ENCODE data around the gene MTO1. TPM values are rescaled to one million over a fixed set of nuclear protein-coding genes. Genes with fewer than 3 reads are reported as not detected.
"Not testable (repeated sequence)": the region's sequence is repeated elsewhere in the genome, so short reads cannot be mapped to it uniquely, and the experiment has no call there.

MTO1 gene
- total and polyA plus RNA-seq, 8 donors = 8.8 to 14.7 (median 10.6) TPM

DNA sequence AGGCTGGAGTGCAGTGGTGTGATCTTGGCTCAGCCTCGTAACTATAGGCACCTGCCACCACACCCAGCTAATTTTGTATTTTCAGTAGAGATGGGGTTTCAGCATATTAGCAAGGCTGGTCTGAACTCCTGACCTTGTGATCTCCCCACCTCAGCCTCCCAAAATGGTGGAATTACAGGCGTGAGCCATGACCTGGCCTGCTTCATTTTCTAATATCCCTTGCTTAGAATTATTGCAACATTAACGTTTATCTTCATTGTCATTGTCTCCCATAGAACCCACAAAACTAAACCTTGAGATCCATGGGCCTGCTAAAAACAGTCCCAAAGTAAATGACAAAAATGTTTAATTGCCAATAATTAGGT, 53.2 kb downstream of the MTO1 start:
- ATAC-seq (peak in 1 of 4 donors; percentile 5), DNase-seq (peak in 1 of 6 donors; percentile 21), FAIRE-seq (no peak)
- no peak overlapping the region for H3K4me3 ChIP-seq
- no peak overlapping the region for H3K27ac ChIP-seq
- no peaks in the 10 kb centered on the region for H3K27me3 ChIP-seq
- TF ChIP-seq, protein P1, sequence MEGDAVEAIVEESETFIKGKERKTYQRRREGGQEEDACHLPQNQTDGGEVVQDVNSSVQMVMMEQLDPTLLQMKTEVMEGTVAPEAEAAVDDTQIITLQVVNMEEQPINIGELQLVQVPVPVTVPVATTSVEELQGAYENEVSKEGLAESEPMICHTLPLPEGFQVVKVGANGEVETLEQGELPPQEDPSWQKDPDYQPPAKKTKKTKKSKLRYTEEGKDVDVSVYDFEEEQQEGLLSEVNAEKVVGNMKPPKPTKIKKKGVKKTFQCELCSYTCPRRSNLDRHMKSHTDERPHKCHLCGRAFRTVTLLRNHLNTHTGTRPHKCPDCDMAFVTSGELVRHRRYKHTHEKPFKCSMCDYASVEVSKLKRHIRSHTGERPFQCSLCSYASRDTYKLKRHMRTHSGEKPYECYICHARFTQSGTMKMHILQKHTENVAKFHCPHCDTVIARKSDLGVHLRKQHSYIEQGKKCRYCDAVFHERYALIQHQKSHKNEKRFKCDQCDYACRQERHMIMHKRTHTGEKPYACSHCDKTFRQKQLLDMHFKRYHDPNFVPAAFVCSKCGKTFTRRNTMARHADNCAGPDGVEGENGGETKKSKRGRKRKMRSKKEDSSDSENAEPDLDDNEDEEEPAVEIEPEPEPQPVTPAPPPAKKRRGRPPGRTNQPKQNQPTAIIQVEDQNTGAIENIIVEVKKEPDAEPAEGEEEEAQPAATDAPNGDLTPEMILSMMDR (IDR thresholded peaks at IDR 0.05) = no peak
- 50 to 53% methylated on average over 3 of the region's 3 CpGs for WGBS, 2 donors
- peaks cover 5 to 37% (median 11%) of the 10 kb centered on the region in 3 donors for H3K36me3 ChIP-seq
- no peaks in the 10 kb centered on the region for H3K9me3 ChIP-seq
- intact Hi-C loops (cut with DNase I) = loop anchor here in 1 of 3 donors (5.0 kb wide), 1 partner anchor 98 kb away; no protein-coding TSS in a partner anchor
- peaks cover 9 to 18% (median 15%) of the 10 kb centered on the region in 3 donors for H3K4me1 ChIP-seq

DNA sequence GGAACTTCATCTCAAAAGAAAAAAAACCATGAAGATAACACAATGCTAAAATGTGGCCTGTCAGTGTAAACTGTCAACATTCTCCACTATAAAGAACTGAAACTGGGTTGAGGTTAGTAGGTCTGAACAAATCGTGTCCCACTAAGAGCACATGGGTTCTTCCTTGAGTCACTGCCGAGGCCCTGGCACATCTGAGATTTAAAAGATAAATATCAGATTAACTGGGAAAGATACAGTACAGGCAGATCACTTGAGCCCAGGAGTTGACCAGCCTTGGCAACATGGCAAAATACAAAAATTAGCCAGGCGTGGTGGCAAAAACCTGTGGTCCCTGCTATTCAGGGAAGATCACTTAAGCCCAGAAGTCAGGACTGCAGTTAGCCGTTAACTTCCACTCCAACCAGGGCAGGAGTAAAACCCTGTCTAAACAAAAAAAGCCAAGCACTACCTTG, 53.7 kb downstream of the MTO1 start:
- H3K27me3 ChIP-seq = no peaks in the 10 kb centered on the region
- TF ChIP-seq, protein P1 (IDR thresholded peaks at IDR 0.05) = no peak
- H3K4me3 ChIP-seq = no peak overlapping the region
- DNase-seq = peak in 1 of 6 donors; percentile 22
- H3K36me3 ChIP-seq = peaks cover 5 to 37% (median 11%) of the 10 kb centered on the region in 3 donors
- WGBS, 2 donors = 33 to 39% methylated on average over 4 of the region's 4 CpGs
- FAIRE-seq = no peak
- H3K9me3 ChIP-seq = no peaks in the 10 kb centered on the region
- H3K4me1 ChIP-seq = peaks cover 9 to 18% (median 15%) of the 10 kb centered on the region in 3 donors
- intact Hi-C loops (cut with DNase I) = loop anchor here in 1 of 3 donors (5.0 kb wide), 1 partner anchor 97 kb away; no protein-coding TSS in a partner anchor
- H3K27ac ChIP-seq = peak overlapping the region in 1 of 4 donors; percentile 30
- ATAC-seq = peak in 1 of 4 donors; percentile 0

DNA sequence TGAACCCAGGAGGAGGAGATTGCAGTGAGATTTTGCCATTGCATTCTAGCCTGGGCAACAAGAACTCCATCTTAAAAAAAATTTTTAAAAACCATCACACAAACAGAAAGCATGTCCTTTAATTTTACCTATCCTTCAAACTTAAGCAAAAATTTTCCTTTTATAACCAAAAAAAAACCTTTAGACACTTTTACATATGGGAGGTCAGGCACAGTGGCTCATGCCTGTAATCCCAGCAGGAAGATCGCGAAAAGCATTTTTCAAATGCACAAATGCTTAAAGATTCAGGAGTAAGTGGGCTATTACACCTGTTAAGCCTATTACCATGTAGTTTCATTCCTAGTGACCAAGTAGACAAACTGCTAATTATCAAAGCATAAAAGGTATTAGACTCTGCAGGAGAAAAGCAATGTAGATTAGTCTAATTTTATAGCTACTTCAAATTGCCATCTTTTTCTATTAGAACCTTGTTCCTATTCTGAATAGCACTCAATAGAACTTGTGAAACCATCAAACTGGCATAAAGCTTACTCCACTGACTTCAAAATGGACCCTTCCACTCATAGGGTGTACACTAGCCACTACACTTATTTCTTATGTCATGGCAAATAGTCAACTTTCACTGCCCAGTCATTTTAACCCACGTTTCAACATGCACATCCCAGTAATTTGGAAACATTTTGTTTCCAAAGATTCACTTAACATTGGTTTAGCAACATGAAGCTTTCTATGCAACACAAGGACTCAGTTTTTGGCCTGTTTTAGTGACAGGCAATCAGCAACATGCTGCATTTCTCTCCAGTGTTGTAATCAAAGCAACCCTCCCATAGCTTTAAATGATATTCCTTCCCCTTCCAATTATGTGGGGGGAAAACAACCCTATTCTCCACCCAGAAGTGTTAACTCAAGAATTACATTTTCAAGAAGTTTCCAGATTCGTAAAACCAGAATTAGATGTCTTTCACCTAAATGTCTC, 55.3 kb downstream of the MTO1 start:
- intact Hi-C loops (cut with DNase I) = loop anchor here in 1 of 3 donors (5.0 kb wide), 1 partner anchor 95 kb away; no protein-coding TSS in a partner anchor
- no peak for DNase-seq
- WGBS, 2 donors = 45 to 48% methylated on average over 4 of the region's 4 CpGs
- no peak for FAIRE-seq
- TF ChIP-seq, protein P1 (IDR thresholded peaks at IDR 0.05) = no peak
- peaks cover 5 to 37% (median 11%) of the 10 kb centered on the region in 3 donors for H3K36me3 ChIP-seq
- peak overlapping the region in 2 of 4 donors; percentile 30 to 45 for H3K27ac ChIP-seq
- peaks cover 9 to 18% (median 15%) of the 10 kb centered on the region in 3 donors for H3K4me1 ChIP-seq
- peak overlapping the region in 2 of 4 donors; percentile 2 to 7 for H3K4me3 ChIP-seq
- no peaks in the 10 kb centered on the region for H3K27me3 ChIP-seq
- no peak for ATAC-seq
- H3K9me3 ChIP-seq = no peaks in the 10 kb centered on the region

DNA sequence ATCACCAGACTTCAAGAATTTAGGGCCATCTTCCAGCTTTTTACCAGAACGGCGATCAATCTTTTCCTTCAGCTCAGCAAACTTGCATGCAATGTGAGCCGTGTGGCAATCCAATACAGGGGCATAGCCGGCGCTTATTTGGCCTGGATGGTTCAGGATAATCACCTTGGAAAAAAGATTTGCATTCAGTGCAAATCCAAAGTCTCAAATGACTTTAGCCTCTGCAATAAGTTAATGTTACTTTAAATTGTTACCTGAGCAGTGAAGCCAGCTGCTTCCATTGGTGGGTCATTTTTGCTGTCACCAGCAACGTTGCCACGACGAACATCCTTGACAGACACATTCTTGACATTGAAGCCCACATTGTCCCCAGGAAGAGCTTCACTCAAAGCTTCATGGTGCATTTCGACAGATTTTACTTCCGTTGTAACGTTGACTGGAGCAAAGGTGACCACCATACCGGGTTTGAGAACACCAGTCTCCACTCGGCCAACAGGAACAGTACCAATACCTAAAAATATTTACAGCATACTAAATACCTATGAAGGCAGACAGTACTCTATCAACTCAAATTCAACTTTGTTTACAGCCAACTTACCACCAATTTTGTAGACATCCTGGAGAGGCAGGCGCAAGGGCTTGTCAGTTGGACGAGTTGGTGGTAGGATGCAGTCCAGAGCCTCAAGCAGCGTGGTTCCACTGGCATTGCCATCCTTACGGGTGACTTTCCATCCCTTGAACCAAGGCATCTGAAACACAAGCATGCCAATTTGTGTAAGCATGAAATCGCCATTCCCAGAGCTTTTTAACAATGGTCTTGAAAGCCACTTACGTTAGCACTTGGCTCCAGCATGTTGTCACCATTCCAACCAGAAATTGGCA, 56.8 kb downstream of the MTO1 start:
- peak overlapping the region in 3 of 4 donors; percentile 11 to 80 (median 66) for H3K4me3 ChIP-seq
- H3K36me3 ChIP-seq = peaks cover 5 to 37% (median 11%) of the 10 kb centered on the region in 3 donors
- ATAC-seq, H3K9me3 ChIP-seq, FAIRE-seq, DNase-seq, H3K27me3 ChIP-seq: not testable (repeated sequence)
- 9 to 10% methylated on average over 15 of the region's 19 CpGs for WGBS, 2 donors
- H3K27ac ChIP-seq = peak overlapping the region in 2 of 4 donors; percentile 27 to 98
- intact Hi-C loops (cut with DNase I) = loop anchor here in 1 of 3 donors (5.0 kb wide), 1 partner anchor 94 kb away; no protein-coding TSS in a partner anchor
- peaks cover 9 to 29% (median 15%) of the 10 kb centered on the region in 3 donors for H3K4me1 ChIP-seq

DNA sequence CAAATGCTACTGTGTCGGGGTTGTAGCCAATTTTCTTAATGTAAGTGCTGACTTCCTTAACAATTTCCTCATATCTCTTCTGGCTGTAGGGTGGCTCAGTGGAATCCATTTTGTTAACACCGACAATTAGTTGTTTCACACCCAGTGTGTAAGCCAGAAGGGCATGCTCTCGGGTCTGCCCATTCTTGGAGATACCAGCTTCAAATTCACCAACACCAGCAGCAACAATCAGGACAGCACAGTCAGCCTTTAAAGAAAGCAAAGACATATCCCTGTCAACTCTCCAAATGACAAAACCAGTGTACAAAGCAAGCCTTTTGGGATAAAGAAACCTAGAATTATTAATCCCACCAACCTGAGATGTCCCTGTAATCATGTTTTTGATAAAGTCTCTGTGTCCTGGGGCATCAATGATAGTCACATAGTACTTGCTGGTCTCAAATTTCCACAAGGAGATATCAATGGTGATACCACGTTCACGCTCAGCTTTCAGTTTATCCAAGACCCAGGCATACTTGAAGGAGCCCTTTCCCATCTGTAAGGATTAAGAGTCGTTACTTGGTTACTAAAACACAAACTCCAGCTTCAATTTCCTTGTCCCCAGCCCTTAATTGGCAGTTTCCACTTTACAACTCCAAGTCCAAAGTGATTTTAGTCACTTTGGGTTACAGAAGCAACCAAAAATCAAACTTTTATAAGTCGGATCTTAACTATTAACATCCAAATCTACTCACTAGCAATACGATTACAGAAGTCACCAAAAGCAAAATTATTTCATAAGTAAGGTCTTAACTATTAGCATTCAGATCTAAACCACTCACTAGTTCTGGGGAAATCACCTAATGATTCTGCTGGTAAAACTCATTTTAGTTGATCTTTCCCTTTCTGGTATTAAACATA, 57.7 kb downstream of the MTO1 start:
- intact Hi-C loops (cut with DNase I) = loop anchor here in 1 of 3 donors (5.0 kb wide), 1 partner anchor 93 kb away; no protein-coding TSS in a partner anchor
- not testable (repeated sequence) for ATAC-seq, H3K9me3 ChIP-seq, DNase-seq, H3K27me3 ChIP-seq, FAIRE-seq
- Histone ChIP-seq H3K4me3 (peak overlapping the region; percentile 64 to 85 (median 73)), H3K36me3 (peaks cover 5 to 37% (median 11%) of the 10 kb centered on the region in 3 donors), H3K27ac (peak overlapping the region; percentile 94 to 99 (median 98)), H3K4me1 (peaks cover 9 to 29% (median 15%) of the 10 kb centered on the region in 3 donors)
- WGBS, 2 donors = 3 to 8% methylated on average over 7 of the region's 8 CpGs
